ENCODE measurements around the gene MTA1. TPM values are rescaled to one million over a fixed set of nuclear protein-coding genes. Genes with fewer than 3 reads are reported as not detected.

MTA1 gene
- total RNA-seq, 1 donor from 2014 or later: 59.8 TPM

- peaks cover 2% of the 10 kb centered on the region for H3K4me1 Mint-ChIP-seq
- no peak for DNase-seq (ENCODE audit: low spot score)
These were observed 42.8 kb upstream of the MTA1 start for GRCh38 chr14:105376521-105377440.

GRCh38 chr14:105377555-105378182, 42.0 kb upstream of the MTA1 start:
- H3K36me3 Mint-ChIP-seq: peaks cover 21% of the 10 kb centered on the region
- no peaks in the 10 kb centered on the region for H3K27me3 ChIP-seq
- H3K4me1 Mint-ChIP-seq: peaks cover 2% of the 10 kb centered on the region

More at GRCh38 chr14:105376521-105377440, 42.8 kb upstream of the MTA1 start:
- Histone ChIP-seq H3F3A (ENCODE audit: low read depth) (no peaks in the 10 kb centered on the region), H3K9me3 (ENCODE audit: low read depth) (no peaks in the 10 kb centered on the region), H3K4me1 (no peaks in the 10 kb centered on the region), H3K27ac (no peak overlapping the region), H2AFZ (replicated peaks) (no peak overlapping the region), H3K79me2 (ENCODE audit: low read depth) (no peaks in the 10 kb centered on the region), H3K4me3 (no peak overlapping the region), H3K27me3 (no peaks in the 10 kb centered on the region), H4K20me1 (ENCODE audit: low read depth) (peaks cover 4% of the 10 kb centered on the region), H3K4me2 (no peak overlapping the region), H3K9ac (no peak overlapping the region), H3K36me3 (no peaks in the 10 kb centered on the region)
- TF ChIP-seq EZH2phosphoT487 (IDR thresholded peaks at IDR 0.05): no peak
- peak; percentile 7 for TF ChIP-seq CTCF (IDR thresholded peaks at IDR 0.05)
- TF ChIP-seq EZH2 (IDR thresholded peaks at IDR 0.05): no peak
- H3K9me3 Mint-ChIP-seq: peaks cover 10% of the 10 kb centered on the region
- no peak overlapping the region for H3K27ac Mint-ChIP-seq
- no peak overlapping the region for H3K4me3 Mint-ChIP-seq
- H3K27me3 Mint-ChIP-seq (ENCODE audit: insufficient read depth, low read depth): peaks cover 5% of the 10 kb centered on the region
- peaks cover 21% of the 10 kb centered on the region for H3K36me3 Mint-ChIP-seq

GRCh38 chr14:105378199-105378598, 41.4 kb upstream of the MTA1 start:
- Histone ChIP-seq H3K27me3 (no peaks in the 10 kb centered on the region), H3K4me1 (no peaks in the 10 kb centered on the region), H3K27ac (no peak overlapping the region), H4K20me1 (ENCODE audit: low read depth) (peaks cover 4% of the 10 kb centered on the region), H3F3A (ENCODE audit: low read depth) (no peaks in the 10 kb centered on the region), H3K4me3 (no peak overlapping the region), H3K79me2 (ENCODE audit: low read depth) (no peaks in the 10 kb centered on the region), H3K9me3 (ENCODE audit: low read depth) (no peaks in the 10 kb centered on the region), H2AFZ (replicated peaks) (no peak overlapping the region), H3K36me3 (no peaks in the 10 kb centered on the region), H3K4me2 (no peak overlapping the region), H3K9ac (no peak overlapping the region)
- TF ChIP-seq EZH2phosphoT487 (IDR thresholded peaks at IDR 0.05): no peak
- no peak for TF ChIP-seq CTCF (IDR thresholded peaks at IDR 0.05)
- no peak for TF ChIP-seq EZH2 (IDR thresholded peaks at IDR 0.05)
- Mint-ChIP-seq H3K27me3 (ENCODE audit: insufficient read depth, low read depth) (peaks cover 7% of the 10 kb centered on the region), H3K9me3 (peaks cover 5% of the 10 kb centered on the region), H3K4me3 (no peak overlapping the region), H3K27ac (no peak overlapping the region), H3K4me1 (peaks cover 2% of the 10 kb centered on the region), H3K36me3 (peaks cover 17% of the 10 kb centered on the region)
- DNase-seq (ENCODE audit: low spot score): no peak

More at GRCh38 chr14:105377555-105378182, 42.0 kb upstream of the MTA1 start:
- no peak overlapping the region for H3K9ac ChIP-seq
- H4K20me1 ChIP-seq (ENCODE audit: low read depth): peaks cover 4% of the 10 kb centered on the region
- no peak overlapping the region for H3K27ac Mint-ChIP-seq
- peaks cover 10% of the 10 kb centered on the region for H3K9me3 Mint-ChIP-seq
- H3K27me3 Mint-ChIP-seq (ENCODE audit: insufficient read depth, low read depth): peaks cover 5% of the 10 kb centered on the region
- H3K4me3 Mint-ChIP-seq: no peak overlapping the region
- no peak overlapping the region for H2AFZ ChIP-seq (replicated peaks)
- no peaks in the 10 kb centered on the region for H3K79me2 ChIP-seq (ENCODE audit: low read depth)
- H3K4me2 ChIP-seq: no peak overlapping the region
- H3K4me3 ChIP-seq: no peak overlapping the region
- TF ChIP-seq EZH2phosphoT487 (IDR thresholded peaks at IDR 0.05): no peak
- no peak for TF ChIP-seq EZH2 (IDR thresholded peaks at IDR 0.05)
- TF ChIP-seq CTCF (IDR thresholded peaks at IDR 0.05): peak; percentile 23
- no peaks in the 10 kb centered on the region for H3F3A ChIP-seq (ENCODE audit: low read depth)
- H3K36me3 ChIP-seq: no peaks in the 10 kb centered on the region
- H3K9me3 ChIP-seq (ENCODE audit: low read depth): no peaks in the 10 kb centered on the region
- H3K4me1 ChIP-seq: no peaks in the 10 kb centered on the region
- no peak for DNase-seq (ENCODE audit: low spot score)
- H3K27ac ChIP-seq: no peak overlapping the region

Measured in neural progenitor cell (in vitro differentiated cells).